ENCODE measurements around the gene PRCC.

Gene PRCC

GRCh38 chr1:156785458-156785857 is 18.1 kb downstream of the PRCC start:
- TF ChIP-seq, protein P1, sequence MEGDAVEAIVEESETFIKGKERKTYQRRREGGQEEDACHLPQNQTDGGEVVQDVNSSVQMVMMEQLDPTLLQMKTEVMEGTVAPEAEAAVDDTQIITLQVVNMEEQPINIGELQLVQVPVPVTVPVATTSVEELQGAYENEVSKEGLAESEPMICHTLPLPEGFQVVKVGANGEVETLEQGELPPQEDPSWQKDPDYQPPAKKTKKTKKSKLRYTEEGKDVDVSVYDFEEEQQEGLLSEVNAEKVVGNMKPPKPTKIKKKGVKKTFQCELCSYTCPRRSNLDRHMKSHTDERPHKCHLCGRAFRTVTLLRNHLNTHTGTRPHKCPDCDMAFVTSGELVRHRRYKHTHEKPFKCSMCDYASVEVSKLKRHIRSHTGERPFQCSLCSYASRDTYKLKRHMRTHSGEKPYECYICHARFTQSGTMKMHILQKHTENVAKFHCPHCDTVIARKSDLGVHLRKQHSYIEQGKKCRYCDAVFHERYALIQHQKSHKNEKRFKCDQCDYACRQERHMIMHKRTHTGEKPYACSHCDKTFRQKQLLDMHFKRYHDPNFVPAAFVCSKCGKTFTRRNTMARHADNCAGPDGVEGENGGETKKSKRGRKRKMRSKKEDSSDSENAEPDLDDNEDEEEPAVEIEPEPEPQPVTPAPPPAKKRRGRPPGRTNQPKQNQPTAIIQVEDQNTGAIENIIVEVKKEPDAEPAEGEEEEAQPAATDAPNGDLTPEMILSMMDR (conservative IDR thresholded peaks at IDR 0.05), result no peak
- H3K27ac ChIP-seq, result no peak overlapping the region

- no peak overlapping the region for H3K27ac ChIP-seq
- TF ChIP-seq, protein P1 (conservative IDR thresholded peaks at IDR 0.05), result no peak
These were observed 19.3 kb downstream of the PRCC start for GRCh38 chr1:156786640-156787039.

GRCh38 chr1:156788136-156788535 is 20.8 kb downstream of the PRCC start:
- H3K27ac ChIP-seq, result no peak overlapping the region
- TF ChIP-seq, protein P1 (conservative IDR thresholded peaks at IDR 0.05), result no peak

DNA sequence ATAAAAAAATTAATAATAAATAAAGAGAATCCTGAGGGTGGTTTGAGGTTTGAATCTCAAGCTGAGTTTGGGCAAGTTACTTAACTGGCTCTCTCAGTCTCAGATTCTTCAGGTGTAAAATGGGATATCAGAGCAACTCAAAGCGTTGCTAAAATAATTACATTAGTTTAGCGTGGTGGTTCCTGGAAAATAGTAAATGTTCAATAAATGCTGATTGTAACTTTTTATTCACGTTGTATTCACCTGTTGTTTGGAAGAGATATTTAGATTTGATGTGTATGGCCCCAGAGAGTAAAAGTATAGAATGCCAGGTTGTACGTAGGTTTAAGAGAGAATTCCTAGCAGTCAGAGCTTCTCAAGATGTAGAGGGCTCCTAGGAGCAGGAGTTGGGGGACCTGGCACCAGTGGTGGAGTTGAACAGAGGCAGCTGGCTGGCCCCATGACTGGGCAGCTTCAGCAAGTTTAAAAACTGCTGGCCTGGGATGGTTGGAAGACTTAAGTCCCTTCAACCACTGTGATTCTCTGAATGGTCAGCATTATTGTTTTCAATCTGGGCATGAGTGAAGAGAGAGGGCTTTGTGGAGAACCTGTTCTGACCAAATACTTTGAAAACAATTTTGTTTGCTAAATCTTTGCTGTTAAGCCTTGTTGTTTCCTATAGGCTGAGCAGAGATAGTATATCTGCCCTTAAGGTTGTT is 22.4 kb downstream of the PRCC start:
- TF ChIP-seq, protein P1 (conservative IDR thresholded peaks at IDR 0.05), result no peak
- H3K27ac ChIP-seq, result no peak overlapping the region

DNA sequence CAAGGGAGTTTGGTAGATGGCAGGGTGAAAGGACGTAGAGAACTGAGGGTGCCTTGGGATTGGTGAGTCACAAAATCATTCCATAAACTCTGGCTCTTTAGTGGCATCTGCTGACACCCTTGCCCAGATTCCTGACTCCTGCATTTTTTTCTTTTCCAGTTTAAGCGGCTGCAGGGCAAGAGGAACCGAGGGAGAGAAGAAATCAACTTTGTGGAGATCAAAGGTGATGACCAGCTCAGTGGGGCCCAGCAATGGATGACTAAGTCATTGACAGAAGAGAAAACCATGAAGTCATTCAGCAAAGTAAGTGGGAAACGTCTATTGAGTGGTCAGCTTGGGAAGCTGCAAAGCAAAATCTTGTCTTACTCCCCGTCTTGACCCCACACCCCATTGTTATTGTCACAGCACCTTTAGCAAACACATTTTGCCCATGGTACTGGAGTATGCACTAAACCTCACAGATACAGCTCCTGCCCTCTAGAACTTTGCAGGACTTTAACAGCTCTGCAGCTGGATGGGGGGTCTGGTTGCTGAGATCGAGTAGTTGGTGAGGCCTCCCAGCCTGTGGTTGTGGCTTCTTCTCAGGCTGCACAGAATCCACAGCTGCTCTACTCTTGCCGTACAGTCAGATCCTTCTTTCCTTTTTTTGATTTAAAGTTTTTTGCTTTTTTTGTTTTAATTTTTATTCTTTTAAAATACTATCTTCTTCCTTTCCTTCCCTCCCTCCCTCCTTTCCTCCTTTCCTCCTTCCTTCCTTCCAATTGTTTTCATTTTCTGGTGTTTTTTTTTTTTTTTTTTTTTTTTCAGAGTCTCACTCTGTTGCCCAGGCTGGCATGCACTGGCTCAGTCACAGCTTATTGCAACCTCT is 27.4 kb downstream of the PRCC start:
- TF ChIP-seq, protein P1 (conservative IDR thresholded peaks at IDR 0.05), result no peak
- no peak overlapping the region for H3K27ac ChIP-seq

GRCh38 chr1:156795374-156795733 is 28.0 kb downstream of the PRCC start:
- TF ChIP-seq, protein P1 (conservative IDR thresholded peaks at IDR 0.05), result no peak
- no peak overlapping the region for H3K27ac ChIP-seq

DNA sequence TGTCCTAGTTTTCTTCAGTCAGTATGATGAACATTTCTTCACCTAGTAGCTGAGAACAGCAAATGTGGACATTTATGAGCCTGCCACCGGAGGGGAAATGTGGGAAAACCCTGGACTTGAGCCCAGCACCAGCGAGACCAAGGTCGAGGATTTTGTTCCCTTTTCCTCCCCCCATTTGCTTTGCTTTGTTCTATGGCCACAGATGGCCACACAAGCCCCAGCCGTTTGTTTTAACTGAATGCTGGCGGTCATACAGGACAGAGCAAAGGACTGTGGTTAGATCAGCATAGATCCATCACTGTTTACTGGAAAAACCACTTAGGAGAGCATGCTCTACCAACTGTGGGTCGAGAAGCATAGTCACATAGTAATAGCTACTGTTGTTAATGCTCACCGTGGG is 28.5 kb downstream of the PRCC start:
- no peak overlapping the region for H3K27ac ChIP-seq
- TF ChIP-seq, protein P1 (conservative IDR thresholded peaks at IDR 0.05), result no peak

Measured in VCaP (cell line).